Measurements from ENCODE around the gene CYFIP2. TPM values are rescaled to one million over a fixed set of nuclear protein-coding genes. Genes with fewer than 3 reads are reported as not detected.

The CYFIP2 gene
- total RNA-seq, 1 experiment from 2014 or later, result 45.1 TPM

DNA sequence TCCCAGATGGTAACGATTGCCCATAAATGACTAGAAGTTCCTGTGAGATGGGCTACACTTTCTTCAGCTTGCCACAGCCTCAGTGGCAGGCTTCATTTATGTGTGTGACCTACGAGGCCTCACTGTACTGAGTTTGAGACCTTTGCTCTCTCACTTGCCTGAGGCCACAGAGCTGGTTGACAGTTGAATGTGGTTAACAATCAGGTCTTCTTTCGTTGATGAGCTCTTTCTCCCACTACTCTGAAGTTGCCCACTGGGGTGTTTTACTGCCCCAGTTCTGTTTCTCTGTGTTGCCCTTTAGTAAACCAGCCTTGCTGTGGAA lies 70.5 kb downstream of the CYFIP2 start (continued):
- TF ChIP-seq, protein P1, sequence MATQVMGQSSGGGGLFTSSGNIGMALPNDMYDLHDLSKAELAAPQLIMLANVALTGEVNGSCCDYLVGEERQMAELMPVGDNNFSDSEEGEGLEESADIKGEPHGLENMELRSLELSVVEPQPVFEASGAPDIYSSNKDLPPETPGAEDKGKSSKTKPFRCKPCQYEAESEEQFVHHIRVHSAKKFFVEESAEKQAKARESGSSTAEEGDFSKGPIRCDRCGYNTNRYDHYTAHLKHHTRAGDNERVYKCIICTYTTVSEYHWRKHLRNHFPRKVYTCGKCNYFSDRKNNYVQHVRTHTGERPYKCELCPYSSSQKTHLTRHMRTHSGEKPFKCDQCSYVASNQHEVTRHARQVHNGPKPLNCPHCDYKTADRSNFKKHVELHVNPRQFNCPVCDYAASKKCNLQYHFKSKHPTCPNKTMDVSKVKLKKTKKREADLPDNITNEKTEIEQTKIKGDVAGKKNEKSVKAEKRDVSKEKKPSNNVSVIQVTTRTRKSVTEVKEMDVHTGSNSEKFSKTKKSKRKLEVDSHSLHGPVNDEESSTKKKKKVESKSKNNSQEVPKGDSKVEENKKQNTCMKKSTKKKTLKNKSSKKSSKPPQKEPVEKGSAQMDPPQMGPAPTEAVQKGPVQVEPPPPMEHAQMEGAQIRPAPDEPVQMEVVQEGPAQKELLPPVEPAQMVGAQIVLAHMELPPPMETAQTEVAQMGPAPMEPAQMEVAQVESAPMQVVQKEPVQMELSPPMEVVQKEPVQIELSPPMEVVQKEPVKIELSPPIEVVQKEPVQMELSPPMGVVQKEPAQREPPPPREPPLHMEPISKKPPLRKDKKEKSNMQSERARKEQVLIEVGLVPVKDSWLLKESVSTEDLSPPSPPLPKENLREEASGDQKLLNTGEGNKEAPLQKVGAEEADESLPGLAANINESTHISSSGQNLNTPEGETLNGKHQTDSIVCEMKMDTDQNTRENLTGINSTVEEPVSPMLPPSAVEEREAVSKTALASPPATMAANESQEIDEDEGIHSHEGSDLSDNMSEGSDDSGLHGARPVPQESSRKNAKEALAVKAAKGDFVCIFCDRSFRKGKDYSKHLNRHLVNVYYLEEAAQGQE (IDR thresholded peaks at IDR 0.05; ENCODE audit: low read depth), result no peak
- TF ChIP-seq YY1 (IDR thresholded peaks at IDR 0.05; ENCODE audit: extremely low read depth, insufficient replicate concordance, low read depth, low read length), result no peak
- TF ChIP-seq FOSL1 (IDR thresholded peaks at IDR 0.05; ENCODE audit: low read depth), result no peak

DNA sequence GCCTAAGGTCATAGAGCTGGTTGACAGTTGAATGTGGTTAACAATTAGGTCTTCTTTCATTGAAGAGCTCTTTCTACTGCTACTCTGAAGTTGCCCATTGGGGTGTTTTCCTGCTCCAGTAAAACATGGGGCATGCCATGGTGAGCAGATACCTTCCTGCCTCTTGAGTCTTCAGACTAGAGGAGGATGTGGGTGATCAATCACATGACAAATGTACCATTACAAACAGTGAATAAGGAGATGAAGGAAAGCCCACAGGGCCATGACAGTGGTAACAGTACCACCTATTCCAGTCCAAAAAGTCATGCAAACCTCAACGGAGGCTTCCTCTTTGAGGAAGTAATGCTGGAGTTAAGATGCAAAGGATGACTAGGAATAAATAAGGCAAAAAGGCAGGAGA lies 73.5 kb downstream of the CYFIP2 start:
- TF ChIP-seq TCF7L2 (IDR thresholded peaks at IDR 0.05; ENCODE audit: borderline replicate concordance, extremely low read depth, insufficient read depth, insufficient read length) (no peak), RAD21 (IDR thresholded peaks at IDR 0.05; ENCODE audit: low read depth) (no peak), FOSL1 (IDR thresholded peaks at IDR 0.05; ENCODE audit: low read depth) (no peak), ELF1 (IDR thresholded peaks at IDR 0.05; ENCODE audit: borderline replicate concordance, low read depth) (no peak), ZNF274 (IDR thresholded peaks at IDR 0.05; ENCODE audit: low read depth, low read length) (no peak), ZFX (IDR thresholded peaks at IDR 0.05) (no peak), POLR2AphosphoS5 (IDR thresholded peaks at IDR 0.05; ENCODE audit: low read depth, low read length) (no peak), POLR2A (IDR thresholded peaks at IDR 0.05; ENCODE audit: borderline replicate concordance, extremely low read depth, insufficient read depth, insufficient read length) (no peak), EZH2phosphoT487 (IDR thresholded peaks at IDR 0.05; ENCODE audit: borderline replicate concordance) (no peak), CEBPB (IDR thresholded peaks at IDR 0.05; ENCODE audit: low read depth) (no peak)
- TF ChIP-seq, protein P2, sequence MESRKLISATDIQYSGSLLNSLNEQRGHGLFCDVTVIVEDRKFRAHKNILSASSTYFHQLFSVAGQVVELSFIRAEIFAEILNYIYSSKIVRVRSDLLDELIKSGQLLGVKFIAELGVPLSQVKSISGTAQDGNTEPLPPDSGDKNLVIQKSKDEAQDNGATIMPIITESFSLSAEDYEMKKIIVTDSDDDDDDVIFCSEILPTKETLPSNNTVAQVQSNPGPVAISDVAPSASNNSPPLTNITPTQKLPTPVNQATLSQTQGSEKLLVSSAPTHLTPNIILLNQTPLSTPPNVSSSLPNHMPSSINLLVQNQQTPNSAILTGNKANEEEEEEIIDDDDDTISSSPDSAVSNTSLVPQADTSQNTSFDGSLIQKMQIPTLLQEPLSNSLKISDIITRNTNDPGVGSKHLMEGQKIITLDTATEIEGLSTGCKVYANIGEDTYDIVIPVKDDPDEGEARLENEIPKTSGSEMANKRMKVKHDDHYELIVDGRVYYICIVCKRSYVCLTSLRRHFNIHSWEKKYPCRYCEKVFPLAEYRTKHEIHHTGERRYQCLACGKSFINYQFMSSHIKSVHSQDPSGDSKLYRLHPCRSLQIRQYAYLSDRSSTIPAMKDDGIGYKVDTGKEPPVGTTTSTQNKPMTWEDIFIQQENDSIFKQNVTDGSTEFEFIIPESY (IDR thresholded peaks at IDR 0.05; ENCODE audit: extremely low read depth, insufficient replicate concordance, low read length), result no peak
- TF ChIP-seq, protein P3, sequence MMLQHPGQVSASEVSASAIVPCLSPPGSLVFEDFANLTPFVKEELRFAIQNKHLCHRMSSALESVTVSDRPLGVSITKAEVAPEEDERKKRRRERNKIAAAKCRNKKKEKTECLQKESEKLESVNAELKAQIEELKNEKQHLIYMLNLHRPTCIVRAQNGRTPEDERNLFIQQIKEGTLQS (IDR thresholded peaks at IDR 0.05), result no peak
- TF ChIP-seq, protein P4, sequence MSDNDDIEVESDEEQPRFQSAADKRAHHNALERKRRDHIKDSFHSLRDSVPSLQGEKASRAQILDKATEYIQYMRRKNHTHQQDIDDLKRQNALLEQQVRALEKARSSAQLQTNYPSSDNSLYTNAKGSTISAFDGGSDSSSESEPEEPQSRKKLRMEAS (IDR thresholded peaks at IDR 0.05), result no peak
- ATAC-seq (no peak), DNase-seq (ENCODE audit: low read depth, low spot score) (no peak)
- Histone ChIP-seq H2AFZ (ENCODE audit: low read depth, low read length, poor library complexity, severe bottlenecking) (no peak overlapping the region), H3K9me3 (ENCODE audit: control insufficient read depth in 1 of 2, insufficient read depth in 1 of 2, low read depth in 1 of 2, low read length in 2 of 2) (no peaks in the 10 kb centered on the region), H3K9ac (ENCODE audit: low read length) (no peak overlapping the region), H3K79me2 (ENCODE audit: insufficient read depth, low read length) (no peaks in the 10 kb centered on the region), H3K36me3 (ENCODE audit: control insufficient read depth in 1 of 2, insufficient read depth in 2 of 2, low read length in 2 of 2) (no peaks in the 10 kb centered on the region), H4K20me1 (ENCODE audit: insufficient read depth) (no peaks in the 10 kb centered on the region), H3K27me3 (ENCODE audit: insufficient read depth, low read length) (no peaks in the 10 kb centered on the region), H3K4me3 (replicated peaks in 1 of 2; ENCODE audit: low read depth in 1 of 2, low read length in 2 of 2) (no peak overlapping the region), H3K27ac (ENCODE audit: low read depth, low read length) (no peak overlapping the region), H3K4me1 (ENCODE audit: control insufficient read depth in 1 of 2, insufficient read depth in 2 of 2, low read length in 2 of 2) (no peaks in the 10 kb centered on the region), H3K4me2 (ENCODE audit: low read length) (no peak overlapping the region), H3K9me2 (ENCODE audit: insufficient read depth) (no peaks in the 10 kb centered on the region)
- intact Hi-C loops (cut with micrococcal nuclease), result no loop called here
- POLR2A ChIA-PET, result no interaction called here
- RAD21 ChIA-PET (ENCODE audit: low non-redundant PET in 1 of 2, low total read pairs in 2 of 2, uncharacterized antibody in 2 of 2, unreplicated experiment in 2 of 2), result no interaction called here
- BruUV-seq (replicated peaks), result no TSS peak
- CTCF ChIA-PET, result no interaction called here

All from HCT116 (cell line).